Peyer's patch (tissue), 4 donors: ENCODE data around the gene EGFL7.

Experiments used
- POLR2A ChIP-seq, 2 donors: fragments of 450-650 bp; IDR thresholded peaks; one replicate each; pipeline ENCODE4 v1.5.1; 2017; ENCODE audit warnings: antibody characterized with exemption in 2 of 2, mild to moderate bottlenecking in 2 of 2, moderate library complexity in 2 of 2
- TF ChIP-seq, protein P1 (sequence below), 6 experiments: fragments of 450-650 bp in 4 of 6; fragments of 200-600 bp in 2 of 6; sonication (generic) in 1 of 6; IDR thresholded peaks; one replicate each; pipeline ENCODE4 v1.5.1; 2017 to 2019; ENCODE audit warnings: antibody characterized with exemption in 6 of 6, mild to moderate bottlenecking in 3 of 6, moderate library complexity in 1 of 6

DNA sequence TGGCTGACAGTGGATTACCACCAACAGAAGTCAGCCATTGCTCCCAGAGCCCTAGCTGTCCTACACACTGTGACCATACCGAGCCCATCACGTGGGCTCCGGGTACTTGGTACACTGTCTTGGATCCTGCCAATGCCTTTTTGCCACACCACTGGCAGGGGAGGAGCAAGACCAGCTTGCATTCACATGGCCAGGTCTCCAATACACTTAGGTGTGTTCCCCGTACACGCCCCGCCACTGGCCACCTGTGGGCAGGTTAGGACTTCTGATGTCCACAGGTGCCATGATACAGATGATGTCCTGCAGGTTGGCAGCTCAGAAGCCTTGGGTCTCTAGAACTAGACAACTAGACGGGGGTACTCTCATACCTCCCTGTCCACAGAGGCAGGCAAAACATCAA, 44.3 kb downstream of the EGFL7 start:
- TF ChIP-seq POLR2A (IDR thresholded peaks at IDR 0.05), result no peak
- TF ChIP-seq, protein P1, sequence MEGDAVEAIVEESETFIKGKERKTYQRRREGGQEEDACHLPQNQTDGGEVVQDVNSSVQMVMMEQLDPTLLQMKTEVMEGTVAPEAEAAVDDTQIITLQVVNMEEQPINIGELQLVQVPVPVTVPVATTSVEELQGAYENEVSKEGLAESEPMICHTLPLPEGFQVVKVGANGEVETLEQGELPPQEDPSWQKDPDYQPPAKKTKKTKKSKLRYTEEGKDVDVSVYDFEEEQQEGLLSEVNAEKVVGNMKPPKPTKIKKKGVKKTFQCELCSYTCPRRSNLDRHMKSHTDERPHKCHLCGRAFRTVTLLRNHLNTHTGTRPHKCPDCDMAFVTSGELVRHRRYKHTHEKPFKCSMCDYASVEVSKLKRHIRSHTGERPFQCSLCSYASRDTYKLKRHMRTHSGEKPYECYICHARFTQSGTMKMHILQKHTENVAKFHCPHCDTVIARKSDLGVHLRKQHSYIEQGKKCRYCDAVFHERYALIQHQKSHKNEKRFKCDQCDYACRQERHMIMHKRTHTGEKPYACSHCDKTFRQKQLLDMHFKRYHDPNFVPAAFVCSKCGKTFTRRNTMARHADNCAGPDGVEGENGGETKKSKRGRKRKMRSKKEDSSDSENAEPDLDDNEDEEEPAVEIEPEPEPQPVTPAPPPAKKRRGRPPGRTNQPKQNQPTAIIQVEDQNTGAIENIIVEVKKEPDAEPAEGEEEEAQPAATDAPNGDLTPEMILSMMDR (IDR thresholded peaks at IDR 0.05), result no peak
